ENCODE data around the gene TENT4A.
"Not testable (repeated sequence)": the region's sequence is repeated elsewhere in the genome, so short reads cannot be mapped to it uniquely, and the experiment has no call there.

Gene TENT4A

GRCh38 chr5:6774207-6774606 is 61.0 kb downstream of the TENT4A start:
- DNase-seq: not testable (repeated sequence)

- no peak for DNase-seq
Observed at GRCh38 chr5:6774721-6775204, 61.5 kb downstream of the TENT4A start.

GRCh38 chr5:6775571-6775970 is 62.3 kb downstream of the TENT4A start:
- DNase-seq: no peak

GRCh38 chr5:6780802-6781391 is 67.7 kb downstream of the TENT4A start:
- peak in 1 of 2 experiments; percentile 13 for DNase-seq

GRCh38 chr5:6781716-6782115 is 68.5 kb downstream of the TENT4A start:
- DNase-seq: no peak

GRCh38 chr5:6783787-6784186 is 70.6 kb downstream of the TENT4A start:
- DNase-seq: no peak

- DNase-seq: no peak
Observed at GRCh38 chr5:6784481-6784880, 71.2 kb downstream of the TENT4A start.

- no peak for DNase-seq
Observed at GRCh38 chr5:6785161-6785860, 72.1 kb downstream of the TENT4A start.

GRCh38 chr5:6785861-6786180 is 72.6 kb downstream of the TENT4A start:
- DNase-seq: no peak

- DNase-seq: no peak
Observed at GRCh38 chr5:6786786-6787495, 73.7 kb downstream of the TENT4A start.

- DNase-seq: no peak
Observed at GRCh38 chr5:6787941-6788340, 74.7 kb downstream of the TENT4A start.

GRCh38 chr5:6788439-6788838 is 75.2 kb downstream of the TENT4A start:
- DNase-seq: no peak

- no peak for DNase-seq
Observed at GRCh38 chr5:6788956-6789649, 75.9 kb downstream of the TENT4A start.

- no peak for DNase-seq
Observed at GRCh38 chr5:6790346-6790865, 77.2 kb downstream of the TENT4A start.

GRCh38 chr5:6791031-6791430 is 77.8 kb downstream of the TENT4A start:
- no peak for DNase-seq

- no peak for DNase-seq
Observed at GRCh38 chr5:6792376-6792775, 79.1 kb downstream of the TENT4A start.

GRCh38 chr5:6792911-6793471 is 79.8 kb downstream of the TENT4A start:
- no peak for DNase-seq

- DNase-seq: no peak
Observed at GRCh38 chr5:6801236-6801635, 88.0 kb downstream of the TENT4A start.

GRCh38 chr5:6803981-6804550 is 90.8 kb downstream of the TENT4A start:
- no peak for DNase-seq

- DNase-seq: no peak
Observed at GRCh38 chr5:6804766-6805501, 91.7 kb downstream of the TENT4A start.

- DNase-seq: no peak
Observed at GRCh38 chr5:6805841-6806240, 92.6 kb downstream of the TENT4A start.

All from AML-193 (cell line).